SK-N-SH treated with all-trans-retinoic acid at 6 μM for 48 hours (cell line): ENCODE results near the gene SCP2D1.

Experiments
- ATAC-seq: fragments of 200-7000 bp; cut with Tn5 transposase; 3 replicates; pipeline ENCODE4 v1.9.1; 2020; ENCODE audit warnings: mild to moderate bottlenecking, moderate library complexity
- ARNTL ChIP-seq: fragments of 450-650 bp; formaldehyde crosslinking; IDR thresholded peaks from 2 replicates; pipeline ENCODE4 v1.5.0; 2020; ENCODE audit warnings: low read depth, mild to moderate bottlenecking, moderate library complexity, borderline replicate concordance
- BACH2 ChIP-seq: fragments of 250-450 bp; sonication (Bioruptor Pico); IDR thresholded peaks from 2 replicates; pipeline ENCODE4 v1.9.0; 2021; ENCODE audit warnings: mild to moderate bottlenecking, borderline replicate concordance
- ESRRG ChIP-seq: fragments of 250-450 bp; sonication (Bioruptor Pico); IDR thresholded peaks from 2 replicates; pipeline ENCODE4 v1.6.1; 2021; ENCODE audit warnings: mild to moderate bottlenecking
- GLIS3 ChIP-seq: fragments of 250-450 bp; sonication (Bioruptor Pico); IDR thresholded peaks from 2 replicates; pipeline ENCODE4 v1.5.0; 2020; ENCODE audit warnings: mild to moderate bottlenecking, moderate library complexity
- ISL1 ChIP-seq: fragments of 250-450 bp; sonication (Bioruptor Pico); IDR thresholded peaks from 2 replicates; pipeline ENCODE4 v2.1.2; 2022; ENCODE audit warnings: mild to moderate bottlenecking, moderate library complexity
- OSR1 ChIP-seq: fragments of 250-450 bp; sonication (Bioruptor Pico); IDR thresholded peaks from 2 replicates; pipeline ENCODE4 v1.8.0; 2022; ENCODE audit warnings: moderate library complexity, mild to moderate bottlenecking, inconsistent platforms
- PPARA ChIP-seq: fragments of 250-450 bp; sonication (Bioruptor Pico); IDR thresholded peaks from 2 replicates; pipeline ENCODE4 v1.5.0; 2020; ENCODE audit warnings: mild to moderate bottlenecking, borderline replicate concordance
- RARB ChIP-seq: fragments of 250-450 bp; sonication (Bioruptor Pico); IDR thresholded peaks from 2 replicates; pipeline ENCODE4 v1.8.0; 2021; ENCODE audit warnings: mild to moderate bottlenecking, moderate library complexity
- SNAI2 ChIP-seq: fragments of 250-450 bp; sonication (Bioruptor Pico); IDR thresholded peaks from 2 replicates; pipeline ENCODE4 v1.5.0; 2020; ENCODE audit warnings: mild to moderate bottlenecking, moderate library complexity
- TOX ChIP-seq: fragments of 250-450 bp; sonication (Bioruptor Pico); IDR thresholded peaks from 2 replicates; pipeline ENCODE4 v1.8.0; 2021; ENCODE audit warnings: mild to moderate bottlenecking, moderate library complexity, borderline replicate concordance
- ZC3H10 ChIP-seq: fragments of 250-450 bp; sonication (Bioruptor Pico); IDR thresholded peaks from 2 replicates; pipeline ENCODE4 v1.5.1; 2021; ENCODE audit warnings: mild to moderate bottlenecking, moderate library complexity
- ZFP3 ChIP-seq: fragments of 250-450 bp; sonication (Bioruptor Pico); IDR thresholded peaks from 2 replicates; pipeline ENCODE4 v1.5.0; 2020; ENCODE audit warnings: mild to moderate bottlenecking, moderate library complexity
- ZFP30 ChIP-seq: fragments of 450-650 bp; formaldehyde crosslinking; IDR thresholded peaks from 2 replicates; pipeline ENCODE4 v1.5.0; 2022; ENCODE audit warnings: mild to moderate bottlenecking, moderate library complexity
- ZNF565 ChIP-seq: fragments of 450-650 bp; formaldehyde crosslinking; conservative IDR thresholded peaks from 2 replicates; pipeline ENCODE4 v1.5.0; 2020; ENCODE audit warnings: low read depth, mild to moderate bottlenecking, moderate library complexity
- ZNF70 ChIP-seq: fragments of 450-650 bp; formaldehyde crosslinking; IDR thresholded peaks from 2 replicates; pipeline ENCODE4 v1.5.0; 2020; ENCODE audit warnings: mild to moderate bottlenecking, moderate library complexity
- ZNF8 ChIP-seq: fragments of 450-650 bp; formaldehyde crosslinking; IDR thresholded peaks from 2 replicates; pipeline ENCODE4 v1.5.0; 2020; ENCODE audit warnings: mild to moderate bottlenecking, moderate library complexity
- TF ChIP-seq, protein P1 (sequence below): fragments of 250-450 bp; sonication (Bioruptor Pico); IDR thresholded peaks from 2 replicates; pipeline ENCODE4 v1.5.1; 2021; ENCODE audit warnings: mild to moderate bottlenecking, moderate library complexity
- TF ChIP-seq, protein P2 (sequence below): fragments of 250-450 bp; sonication (Bioruptor Pico); IDR thresholded peaks from 2 replicates; pipeline ENCODE4 v1.5.1; 2020; ENCODE audit warnings: low read depth, mild to moderate bottlenecking, moderate library complexity
- TF ChIP-seq, protein P3 (sequence below): fragments of 250-450 bp; sonication (Bioruptor Pico); IDR thresholded peaks from 2 replicates; pipeline ENCODE4 v1.8.0; 2020; ENCODE audit warnings: mild to moderate bottlenecking, moderate library complexity, borderline replicate concordance

The SCP2D1 gene

DNA sequence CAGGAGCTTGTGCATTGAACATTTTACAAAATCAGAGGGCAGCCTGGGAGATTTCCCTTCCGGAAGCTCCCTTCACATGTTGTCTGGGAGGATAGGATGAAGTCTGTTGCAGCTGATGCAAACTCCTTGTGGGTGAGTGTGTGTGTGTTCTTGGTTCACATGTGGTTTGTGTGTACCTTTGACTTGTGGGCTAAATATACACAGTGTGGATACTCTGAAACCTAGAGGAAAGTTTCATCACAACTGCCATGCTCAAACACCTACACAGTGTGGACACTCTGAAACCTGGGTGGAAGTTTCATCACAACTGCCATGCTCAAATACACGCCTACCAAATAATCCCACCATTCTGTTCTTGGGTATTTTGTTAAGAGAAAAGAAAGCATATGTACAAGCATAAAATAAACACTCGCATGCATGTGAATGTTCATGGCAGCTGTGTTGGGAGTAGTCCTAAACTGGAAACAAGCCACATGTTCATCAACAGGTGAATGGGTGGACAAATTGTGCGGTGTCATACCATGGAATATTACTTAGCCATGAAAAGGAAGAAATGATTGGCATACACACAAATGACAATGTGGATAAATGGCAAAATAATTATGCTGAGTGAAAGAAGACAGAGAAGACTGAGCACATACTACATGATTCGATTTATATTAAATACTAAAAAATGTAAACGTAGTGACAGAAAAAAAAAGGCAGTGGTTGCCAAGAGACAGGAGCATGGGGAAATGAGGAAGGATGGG, 1.8 kb downstream of the SCP2D1 start:
- ATAC-seq = no peak

DNA sequence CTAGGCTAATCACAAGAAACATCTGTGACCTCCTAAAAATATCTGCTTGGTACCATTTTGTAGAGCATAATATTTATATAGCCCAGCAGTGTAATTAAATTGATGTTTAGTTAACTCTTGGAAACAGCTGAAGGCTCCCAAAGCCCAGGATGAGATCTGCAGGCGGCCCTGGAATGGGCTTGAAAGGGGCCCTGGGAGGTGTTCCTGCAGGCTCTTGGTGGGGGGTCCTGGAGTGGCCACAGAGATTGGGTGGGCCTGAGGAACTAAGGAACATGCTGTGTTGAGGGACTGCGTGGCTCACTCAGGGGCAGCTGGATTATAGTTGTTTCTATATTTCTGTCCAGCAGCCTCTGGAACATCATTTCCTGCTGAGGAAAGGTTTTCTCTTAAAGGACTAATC, 9.2 kb downstream of the SCP2D1 start:
- TF ChIP-seq RARB (CRISPR knock-in tag) (no peak), ZNF565 (CRISPR knock-in tag) (no peak), ZFP3 (CRISPR knock-in tag) (no peak), ZC3H10 (CRISPR knock-in tag) (no peak), BACH2 (no peak), GLIS3 (CRISPR knock-in tag) (no peak), ZNF70 (no peak)
- TF ChIP-seq, protein P1, sequence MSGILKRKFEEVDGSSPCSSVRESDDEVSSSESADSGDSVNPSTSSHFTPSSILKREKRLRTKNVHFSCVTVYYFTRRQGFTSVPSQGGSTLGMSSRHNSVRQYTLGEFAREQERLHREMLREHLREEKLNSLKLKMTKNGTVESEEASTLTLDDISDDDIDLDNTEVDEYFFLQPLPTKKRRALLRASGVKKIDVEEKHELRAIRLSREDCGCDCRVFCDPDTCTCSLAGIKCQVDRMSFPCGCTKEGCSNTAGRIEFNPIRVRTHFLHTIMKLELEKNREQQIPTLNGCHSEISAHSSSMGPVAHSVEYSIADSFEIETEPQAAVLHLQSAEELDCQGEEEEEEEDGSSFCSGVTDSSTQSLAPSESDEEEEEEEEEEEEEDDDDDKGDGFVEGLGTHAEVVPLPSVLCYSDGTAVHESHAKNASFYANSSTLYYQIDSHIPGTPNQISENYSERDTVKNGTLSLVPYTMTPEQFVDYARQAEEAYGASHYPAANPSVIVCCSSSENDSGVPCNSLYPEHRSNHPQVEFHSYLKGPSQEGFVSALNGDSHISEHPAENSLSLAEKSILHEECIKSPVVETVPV (CRISPR knock-in tag) = no peak
- TF ChIP-seq, protein P2, sequence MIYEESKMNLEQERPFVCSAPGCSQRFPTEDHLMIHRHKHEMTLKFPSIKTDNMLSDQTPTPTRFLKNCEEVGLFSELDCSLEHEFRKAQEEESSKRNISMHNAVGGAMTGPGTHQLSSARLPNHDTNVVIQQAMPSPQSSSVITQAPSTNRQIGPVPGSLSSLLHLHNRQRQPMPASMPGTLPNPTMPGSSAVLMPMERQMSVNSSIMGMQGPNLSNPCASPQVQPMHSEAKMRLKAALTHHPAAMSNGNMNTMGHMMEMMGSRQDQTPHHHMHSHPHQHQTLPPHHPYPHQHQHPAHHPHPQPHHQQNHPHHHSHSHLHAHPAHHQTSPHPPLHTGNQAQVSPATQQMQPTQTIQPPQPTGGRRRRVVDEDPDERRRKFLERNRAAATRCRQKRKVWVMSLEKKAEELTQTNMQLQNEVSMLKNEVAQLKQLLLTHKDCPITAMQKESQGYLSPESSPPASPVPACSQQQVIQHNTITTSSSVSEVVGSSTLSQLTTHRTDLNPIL (CRISPR knock-in tag) = no peak
- TF ChIP-seq, protein P3, sequence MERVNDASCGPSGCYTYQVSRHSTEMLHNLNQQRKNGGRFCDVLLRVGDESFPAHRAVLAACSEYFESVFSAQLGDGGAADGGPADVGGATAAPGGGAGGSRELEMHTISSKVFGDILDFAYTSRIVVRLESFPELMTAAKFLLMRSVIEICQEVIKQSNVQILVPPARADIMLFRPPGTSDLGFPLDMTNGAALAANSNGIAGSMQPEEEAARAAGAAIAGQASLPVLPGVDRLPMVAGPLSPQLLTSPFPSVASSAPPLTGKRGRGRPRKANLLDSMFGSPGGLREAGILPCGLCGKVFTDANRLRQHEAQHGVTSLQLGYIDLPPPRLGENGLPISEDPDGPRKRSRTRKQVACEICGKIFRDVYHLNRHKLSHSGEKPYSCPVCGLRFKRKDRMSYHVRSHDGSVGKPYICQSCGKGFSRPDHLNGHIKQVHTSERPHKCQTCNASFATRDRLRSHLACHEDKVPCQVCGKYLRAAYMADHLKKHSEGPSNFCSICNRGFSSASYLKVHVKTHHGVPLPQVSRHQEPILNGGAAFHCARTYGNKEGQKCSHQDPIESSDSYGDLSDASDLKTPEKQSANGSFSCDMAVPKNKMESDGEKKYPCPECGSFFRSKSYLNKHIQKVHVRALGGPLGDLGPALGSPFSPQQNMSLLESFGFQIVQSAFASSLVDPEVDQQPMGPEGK (CRISPR knock-in tag) = no peak
- TF ChIP-seq, all 23 proteins: peak for 0
- no peak for ATAC-seq

More for the DNA sequence above, 1.8 kb downstream of the SCP2D1 start:
- no peak for TF ChIP-seq OSR1 (CRISPR knock-in tag)
- no peak for TF ChIP-seq ISL1 (CRISPR knock-in tag)
- TF ChIP-seq ZNF8 (CRISPR knock-in tag) = no peak
- TF ChIP-seq ZFP3 (CRISPR knock-in tag) = no peak
- TF ChIP-seq ZFP30 (CRISPR knock-in tag) = no peak
- TF ChIP-seq SNAI2 (CRISPR knock-in tag) = no peak
- TF ChIP-seq ARNTL (CRISPR knock-in tag) = no peak
- TF ChIP-seq, protein P3 (CRISPR knock-in tag) = no peak
- no peak for TF ChIP-seq PPARA (CRISPR knock-in tag)
- TF ChIP-seq BACH2 = no peak
- TF ChIP-seq, protein P2 (CRISPR knock-in tag) = no peak
- TF ChIP-seq, all 23 proteins: peak for 0

DNA sequence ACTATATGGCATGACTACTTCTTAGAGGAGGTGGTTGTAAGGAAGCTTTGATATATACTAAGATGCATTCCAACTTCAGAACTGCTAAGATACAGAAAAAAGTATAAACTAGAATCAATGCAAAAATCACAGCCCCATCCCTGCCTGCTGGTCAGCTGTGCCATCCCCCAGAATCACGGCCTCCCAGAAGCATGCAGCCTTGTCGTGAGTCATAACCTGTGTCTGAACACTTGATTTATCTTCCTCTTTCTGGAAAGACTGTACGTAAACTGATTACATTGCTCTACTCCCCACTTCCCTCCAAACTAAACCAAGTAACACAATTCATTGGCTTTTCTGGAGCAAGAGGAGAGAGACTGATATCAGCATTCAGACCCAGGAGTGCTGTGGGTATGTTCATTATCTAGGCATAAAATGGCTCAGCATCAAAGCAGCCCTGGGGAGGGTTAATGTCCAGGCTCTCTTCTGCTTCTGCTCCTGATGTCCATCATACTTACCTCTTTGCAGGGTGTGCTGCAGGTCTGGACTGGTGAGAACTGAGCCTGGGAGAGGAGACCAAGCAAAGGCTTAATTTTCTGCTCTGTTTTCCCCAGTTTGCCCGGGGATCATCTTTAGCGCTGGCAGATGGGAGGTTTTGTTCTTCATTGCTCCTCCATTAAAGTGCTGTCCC, 18.4 kb downstream of the SCP2D1 start:
- TF ChIP-seq ESRRG (CRISPR knock-in tag) (no peak), SNAI2 (CRISPR knock-in tag) (no peak), RARB (CRISPR knock-in tag) (no peak), GLIS3 (CRISPR knock-in tag) (no peak), ZC3H10 (CRISPR knock-in tag) (no peak), ISL1 (CRISPR knock-in tag) (no peak), ZNF565 (CRISPR knock-in tag) (no peak), OSR1 (CRISPR knock-in tag) (no peak), TOX (CRISPR knock-in tag) (no peak), BACH2 (no peak), PPARA (CRISPR knock-in tag) (no peak), ZFP30 (CRISPR knock-in tag) (no peak)
- TF ChIP-seq, protein P3 (CRISPR knock-in tag) = no peak
- TF ChIP-seq, protein P1 (CRISPR knock-in tag) = no peak
- TF ChIP-seq, protein P2 (CRISPR knock-in tag) = no peak
- peak; percentile 93 for ATAC-seq
